ENCODE measurements around the gene LDAH. TPM values are rescaled to one million over a fixed set of nuclear protein-coding genes. Genes with fewer than 3 reads are reported as not detected.

Gene LDAH
- total RNA-seq, 1 donor, result 17.4 TPM

- Histone ChIP-seq H3K4me2 (ENCODE audit: insufficient read depth, low read length) (no peak overlapping the region), H3K27me3 (ENCODE audit: insufficient read depth, low read length) (no peaks in the 10 kb centered on the region), H4K20me1 (ENCODE audit: insufficient read depth, low read length) (peaks cover 2% of the 10 kb centered on the region), H3K9me3 (ENCODE audit: low read depth, low read length) (no peaks in the 10 kb centered on the region), H2AFZ (ENCODE audit: low read length) (no peak overlapping the region), H3K4me3 (ENCODE audit: insufficient read depth, low read length) (no peak overlapping the region), H3K4me1 (ENCODE audit: insufficient read depth, low read length) (no peaks in the 10 kb centered on the region), H3K27ac (ENCODE audit: low read depth, low read length) (no peak overlapping the region), H3K79me2 (ENCODE audit: insufficient read depth, low read length) (no peaks in the 10 kb centered on the region), H3K36me3 (ENCODE audit: insufficient read depth, low read length) (no peaks in the 10 kb centered on the region)
- TF ChIP-seq CTCF (IDR thresholded peaks at IDR 0.05; ENCODE audit: extremely low read depth, low read depth, low read length), result no peak
- no peak for DNase-seq (ENCODE audit: insufficient read length, low spot score, missing footprints)
Measured at GRCh38 chr2:20706786-20707185, 116.1 kb downstream of the LDAH start.

- DNase-seq (ENCODE audit: insufficient read length, low spot score, missing footprints), result no peak
- Histone ChIP-seq H3K79me2 (ENCODE audit: insufficient read depth, low read length) (no peaks in the 10 kb centered on the region), H3K4me1 (ENCODE audit: insufficient read depth, low read length) (no peaks in the 10 kb centered on the region), H3K9me3 (ENCODE audit: low read depth, low read length) (no peaks in the 10 kb centered on the region), H4K20me1 (ENCODE audit: insufficient read depth, low read length) (peaks cover 2% of the 10 kb centered on the region), H3K4me3 (ENCODE audit: insufficient read depth, low read length) (no peak overlapping the region), H3K4me2 (ENCODE audit: insufficient read depth, low read length) (no peak overlapping the region), H3K27me3 (ENCODE audit: insufficient read depth, low read length) (no peaks in the 10 kb centered on the region), H3K36me3 (ENCODE audit: insufficient read depth, low read length) (no peaks in the 10 kb centered on the region), H3K27ac (ENCODE audit: low read depth, low read length) (no peak overlapping the region), H2AFZ (ENCODE audit: low read length) (no peak overlapping the region)
- no peak for TF ChIP-seq CTCF (IDR thresholded peaks at IDR 0.05; ENCODE audit: extremely low read depth, low read depth, low read length)
Measured at GRCh38 chr2:20706217-20706616, 116.7 kb downstream of the LDAH start.

- Histone ChIP-seq H4K20me1 (ENCODE audit: insufficient read depth, low read length) (peaks cover 2% of the 10 kb centered on the region), H3K36me3 (ENCODE audit: insufficient read depth, low read length) (no peaks in the 10 kb centered on the region), H3K27ac (ENCODE audit: low read depth, low read length) (no peak overlapping the region), H3K9me3 (ENCODE audit: low read depth, low read length) (no peaks in the 10 kb centered on the region), H3K4me1 (ENCODE audit: insufficient read depth, low read length) (peaks cover under 1% of the 10 kb centered on the region), H3K4me2 (ENCODE audit: insufficient read depth, low read length) (no peak overlapping the region), H3K4me3 (ENCODE audit: insufficient read depth, low read length) (no peak overlapping the region), H3K79me2 (ENCODE audit: insufficient read depth, low read length) (no peaks in the 10 kb centered on the region), H3K27me3 (ENCODE audit: insufficient read depth, low read length) (no peaks in the 10 kb centered on the region), H2AFZ (ENCODE audit: low read length) (no peak overlapping the region)
- TF ChIP-seq CTCF (IDR thresholded peaks at IDR 0.05; ENCODE audit: extremely low read depth, low read depth, low read length), result no peak
- DNase-seq (ENCODE audit: insufficient read length, low spot score, missing footprints), result peak; percentile 87
Measured at GRCh38 chr2:20704886-20705285, 118.0 kb downstream of the LDAH start.

GRCh38 chr2:20702563-20702962 is 120.3 kb downstream of the LDAH start:
- H2AFZ ChIP-seq (ENCODE audit: low read length), result no peak overlapping the region
- H3K27ac ChIP-seq (ENCODE audit: low read depth, low read length), result no peak overlapping the region
- no peak overlapping the region for H3K4me3 ChIP-seq (ENCODE audit: insufficient read depth, low read length)
- H3K4me2 ChIP-seq (ENCODE audit: insufficient read depth, low read length), result no peak overlapping the region
- DNase-seq (ENCODE audit: insufficient read length, low spot score, missing footprints), result no peak
- H3K4me1 ChIP-seq (ENCODE audit: insufficient read depth, low read length), result peaks cover 13% of the 10 kb centered on the region
- H3K27me3 ChIP-seq (ENCODE audit: insufficient read depth, low read length), result no peaks in the 10 kb centered on the region
- H3K36me3 ChIP-seq (ENCODE audit: insufficient read depth, low read length), result no peaks in the 10 kb centered on the region
- H4K20me1 ChIP-seq (ENCODE audit: insufficient read depth, low read length), result no peaks in the 10 kb centered on the region
- H3K9me3 ChIP-seq (ENCODE audit: low read depth, low read length), result no peaks in the 10 kb centered on the region
- H3K79me2 ChIP-seq (ENCODE audit: insufficient read depth, low read length), result no peaks in the 10 kb centered on the region
- no peak for TF ChIP-seq CTCF (IDR thresholded peaks at IDR 0.05; ENCODE audit: extremely low read depth, low read depth, low read length)
